ENCODE results near the gene SPDYE6.
"Not testable (repeated sequence)": the region's sequence is repeated elsewhere in the genome, so short reads cannot be mapped to it uniquely, and the experiment has no call there.

- TF ChIP-seq CTCF, POLR2A (IDR thresholded peaks at IDR 0.05): not testable (repeated sequence)
Observed at GRCh38 chr7:102337002-102337401, 19.2 kb downstream of the SPDYE6 start.

Data from thyroid gland (tissue), 4 donors.